Keratinocyte (primary cell): ENCODE measurements around the gene C5orf24. TPM values are rescaled to one million over a fixed set of nuclear protein-coding genes. Genes with fewer than 3 reads are reported as not detected.

ENCODE experiments used
- DNase-seq: peaks from one replicate; pipeline ENCODE4 v3.0.0-alpha.2; 2011; ENCODE audit warnings: low read depth, missing footprints, low spot score
- FAIRE-seq: peaks from 2 replicates; lab custom pipeline; 2011; peaks lifted over from hg19 to GRCh38; lab: Jason Lieb, UNC
- H2AFZ ChIP-seq: 2 replicates; pipeline ENCODE4 v1.6.0; 2012; ENCODE audit warnings: low read length, control low read depth, inconsistent platforms; ENCODE audit not compliant: control insufficient read depth
- H3K27ac ChIP-seq: 2 replicates; pipeline ENCODE4 v1.5.1; 2011; ENCODE audit warnings: low read length; ENCODE audit not compliant: control insufficient read depth, insufficient read depth
- H3K27me3 ChIP-seq: 3 replicates; pipeline ENCODE4 v1.6.0; 2011; ENCODE audit warnings: low read length; ENCODE audit not compliant: control insufficient read depth, insufficient read depth; ENCODE audit errors: extremely low read depth
- H3K36me3 ChIP-seq, 2 experiments: 2 replicates in 1 of 2; 3 replicates in 1 of 2; pipeline ENCODE4 v1.5.1; 2011; ENCODE audit warnings: low read length in 2 of 2, mild to moderate bottlenecking in 1 of 2; ENCODE audit not compliant: control insufficient read depth in 2 of 2, insufficient read depth in 2 of 2; ENCODE audit errors: extremely low read depth in 1 of 2
- H3K4me1 ChIP-seq: 3 replicates; pipeline ENCODE4 v1.5.1; 2011; ENCODE audit warnings: low read length; ENCODE audit not compliant: control insufficient read depth, insufficient read depth; ENCODE audit errors: extremely low read depth
- H3K4me2 ChIP-seq: 3 replicates; pipeline ENCODE4 v1.6.0; 2011; ENCODE audit warnings: low read depth, low read length; ENCODE audit not compliant: control insufficient read depth, insufficient read depth; ENCODE audit errors: extremely low read depth
- H3K4me3 ChIP-seq, 3 experiments: fragments of 200-600 bp in 1 of 3; sonication (generic) in 1 of 3; 2 replicates in 2 of 3; 3 replicates in 1 of 3; pipeline ENCODE4 v1.5.1; 2011 to 2016; ENCODE audit warnings: low read length in 3 of 3, mild to moderate bottlenecking in 3 of 3, control low read depth in 2 of 3, inconsistent platforms in 1 of 3, low read depth in 1 of 3, mixed read lengths in 1 of 3, mixed run types in 1 of 3, moderate library complexity in 1 of 3; ENCODE audit not compliant: control insufficient read depth in 2 of 3, insufficient read depth in 2 of 3; ENCODE audit errors: extremely low read depth in 1 of 3
- H3K79me2 ChIP-seq: 2 replicates; pipeline ENCODE4 v1.6.0; 2012; ENCODE audit warnings: low read length; ENCODE audit not compliant: control insufficient read depth, insufficient read depth
- H3K9ac ChIP-seq: 3 replicates; pipeline ENCODE4 v1.6.0; 2011; ENCODE audit warnings: low read length; ENCODE audit not compliant: control insufficient read depth, insufficient read depth; ENCODE audit errors: extremely low read depth
- H3K9me1 ChIP-seq: 3 replicates; pipeline ENCODE4 v1.6.0; 2011; ENCODE audit warnings: low read length; ENCODE audit not compliant: control insufficient read depth, insufficient read depth; ENCODE audit errors: extremely low read depth
- H3K9me3 ChIP-seq: 2 replicates; pipeline ENCODE4 v1.5.1; 2012; ENCODE audit warnings: low read depth, low read length; ENCODE audit not compliant: control insufficient read depth
- H4K20me1 ChIP-seq: 3 replicates; pipeline ENCODE4 v1.6.0; 2011; ENCODE audit warnings: low read length; ENCODE audit not compliant: control insufficient read depth, insufficient read depth; ENCODE audit errors: extremely low read depth
- CTCF ChIP-seq, 3 experiments: IDR thresholded peaks in 1 of 3; conservative IDR thresholded peaks in 1 of 3; optimal IDR thresholded peaks in 1 of 3; 2 replicates in 2 of 3; 3 replicates in 1 of 3; pipeline versions ENCODE3 to v1.5.1; 2011; ENCODE audit warnings: low read length in 3 of 3, mild to moderate bottlenecking in 3 of 3, moderate library complexity in 2 of 3, control low read depth in 1 of 3, inconsistent platforms in 1 of 3; ENCODE audit not compliant: insufficient read depth in 2 of 3; ENCODE audit errors: extremely low read depth in 1 of 3
- EZH2 ChIP-seq: IDR thresholded peaks from one replicate; pipeline ENCODE4 v1.6.1; 2012; ENCODE audit warnings: inconsistent platforms, mild to moderate bottlenecking, low read length, moderate library complexity
- dilution Hi-C: fragments of 300-500 bp; cut with MboI; formaldehyde crosslinking; loops from one replicate; pipeline ENCODE4 v1.7.0; 2020; ENCODE audit warnings: low sequenced_read_pairs; ENCODE audit not compliant: extremely low pct_ligation_motif_present
- polyA plus RNA-seq, 5 experiments: library from polyadenylated mRNA; depleted of rRNA in 3 of 5; stranded (reverse) in 3 of 5; stranded (forward) in 1 of 5; unstranded in 1 of 5; fragments of >200 nt; gene quantifications; 1 replicate in 1 of 5; 2 replicates in 3 of 5; 3 replicates in 1 of 5; pipeline versions ENCODE4 v1.2.1 to v1.2.3, GENCODE V29; 2011 to 2012; ENCODE audit warnings: missing spikeins in 2 of 5, low read depth in 1 of 5, low replicate concordance in 1 of 5

C5orf24 gene
- polyA plus RNA-seq, 1 donor (not counting 4 experiments of a cell fraction or from before 2014, with no cell fraction given) = 36.5 TPM

DNA sequence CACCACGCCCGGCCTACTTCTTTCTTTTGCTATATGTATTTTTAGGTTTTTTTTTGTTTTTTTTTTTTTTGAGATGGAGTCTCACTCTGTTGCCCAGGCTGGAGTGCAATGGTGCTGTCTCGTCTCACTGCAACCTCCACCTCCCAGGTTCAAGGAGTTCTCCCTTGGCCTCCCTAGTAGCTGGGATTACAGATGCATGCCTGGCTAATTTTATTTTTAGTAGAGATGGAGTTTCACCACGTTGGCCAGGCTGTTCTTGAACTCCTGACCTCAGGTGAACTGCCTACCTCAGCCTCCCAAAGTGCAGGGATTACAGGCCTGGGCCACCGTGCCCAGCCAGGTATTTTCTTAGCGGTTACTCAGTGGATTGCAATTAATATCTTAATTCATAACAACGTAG lies 23.9 kb upstream of the C5orf24 start:
- FAIRE-seq (no peak), DNase-seq (no peak)
- TF ChIP-seq EZH2 = no peak
- no peak for TF ChIP-seq CTCF (optimal IDR thresholded peaks at IDR 0.05 in 1 of 3, IDR thresholded peaks at IDR 0.05 in 1 of 3, conservative IDR thresholded peaks at IDR 0.05 in 1 of 3; ENCODE audit: extremely low read depth in 1 of 3, insufficient read depth in 2 of 3, low read length in 3 of 3)
- dilution Hi-C loops = no loop called here
- no peaks in the 10 kb centered on the region for H3K9me3 ChIP-seq
- H3K4me1 ChIP-seq = no peaks in the 10 kb centered on the region
- peaks cover 8 to 13% of the 10 kb centered on the region in 2 experiments for H3K36me3 ChIP-seq
- H4K20me1 ChIP-seq = no peaks in the 10 kb centered on the region
- no peak overlapping the region for H2AFZ ChIP-seq
- H3K4me3 ChIP-seq = no peak overlapping the region
- H3K27ac ChIP-seq = no peak overlapping the region
- no peaks in the 10 kb centered on the region for H3K27me3 ChIP-seq
- H3K9ac ChIP-seq = no peak overlapping the region
- H3K9me1 ChIP-seq = no peaks in the 10 kb centered on the region
- no peak overlapping the region for H3K4me2 ChIP-seq
- H3K79me2 ChIP-seq = no peaks in the 10 kb centered on the region

GRCh38 chr5:134824681-134825080 lies 21.1 kb upstream of the C5orf24 start:
- peaks cover 8 to 13% of the 10 kb centered on the region in 2 experiments for H3K36me3 ChIP-seq
- H4K20me1 ChIP-seq = no peaks in the 10 kb centered on the region
- H3K4me1 ChIP-seq = no peaks in the 10 kb centered on the region
- no peaks in the 10 kb centered on the region for H3K79me2 ChIP-seq
- no peak overlapping the region for H3K9ac ChIP-seq
- no peak overlapping the region for H3K27ac ChIP-seq
- no peaks in the 10 kb centered on the region for H3K9me1 ChIP-seq
- H3K9me3 ChIP-seq = no peaks in the 10 kb centered on the region
- no peak overlapping the region for H2AFZ ChIP-seq
- FAIRE-seq = no peak
- no peak overlapping the region for H3K4me3 ChIP-seq
- no peaks in the 10 kb centered on the region for H3K27me3 ChIP-seq
- TF ChIP-seq CTCF (optimal IDR thresholded peaks at IDR 0.05 in 1 of 3, IDR thresholded peaks at IDR 0.05 in 1 of 3, conservative IDR thresholded peaks at IDR 0.05 in 1 of 3; ENCODE audit: extremely low read depth in 1 of 3, insufficient read depth in 2 of 3, low read length in 3 of 3) (no peak), EZH2 (no peak)
- DNase-seq = no peak
- dilution Hi-C loops = no loop called here
- H3K4me2 ChIP-seq = no peak overlapping the region
